ENCODE results near the gene ABHD11. TPM values are rescaled to one million over a fixed set of nuclear protein-coding genes. Genes with fewer than 3 reads are reported as not detected.

Gene ABHD11
- total RNA-seq, 2 donors from 2014 or later, result 21.5 to 22.7 TPM

DNA sequence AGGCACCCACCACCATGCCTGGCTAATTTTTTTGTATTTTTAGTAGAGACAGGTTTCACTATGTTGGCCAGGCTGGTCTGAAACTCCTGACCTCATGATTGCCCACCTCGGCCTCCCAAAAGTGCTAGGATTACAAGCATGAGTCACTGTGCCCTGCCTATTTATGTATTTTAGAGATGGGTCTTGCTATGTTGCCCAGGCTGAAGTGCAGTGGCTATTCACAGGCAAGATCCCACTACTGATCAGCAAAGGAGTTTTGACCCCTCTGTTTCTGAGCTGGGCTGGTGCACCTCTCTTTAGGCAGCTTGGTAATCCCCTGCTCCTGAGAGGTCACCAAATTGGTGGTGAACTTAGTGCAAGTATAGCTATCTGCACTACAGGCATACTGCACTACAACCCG is 6.2 kb downstream of the ABHD11 start:
- DNase-seq (no peak), ATAC-seq (no peak)
- 38 to 63% methylated on average over 1 to 2 of the region's 2 CpGs for WGBS, 2 donors
- H3K4me1 ChIP-seq, result peaks cover 30% of the 10 kb centered on the region
- H3K27ac ChIP-seq, result no peak overlapping the region
- H3K4me3 ChIP-seq, result no peak overlapping the region
- no peak for TF ChIP-seq POLR2A (IDR thresholded peaks at IDR 0.05)
- TF ChIP-seq, protein P1, sequence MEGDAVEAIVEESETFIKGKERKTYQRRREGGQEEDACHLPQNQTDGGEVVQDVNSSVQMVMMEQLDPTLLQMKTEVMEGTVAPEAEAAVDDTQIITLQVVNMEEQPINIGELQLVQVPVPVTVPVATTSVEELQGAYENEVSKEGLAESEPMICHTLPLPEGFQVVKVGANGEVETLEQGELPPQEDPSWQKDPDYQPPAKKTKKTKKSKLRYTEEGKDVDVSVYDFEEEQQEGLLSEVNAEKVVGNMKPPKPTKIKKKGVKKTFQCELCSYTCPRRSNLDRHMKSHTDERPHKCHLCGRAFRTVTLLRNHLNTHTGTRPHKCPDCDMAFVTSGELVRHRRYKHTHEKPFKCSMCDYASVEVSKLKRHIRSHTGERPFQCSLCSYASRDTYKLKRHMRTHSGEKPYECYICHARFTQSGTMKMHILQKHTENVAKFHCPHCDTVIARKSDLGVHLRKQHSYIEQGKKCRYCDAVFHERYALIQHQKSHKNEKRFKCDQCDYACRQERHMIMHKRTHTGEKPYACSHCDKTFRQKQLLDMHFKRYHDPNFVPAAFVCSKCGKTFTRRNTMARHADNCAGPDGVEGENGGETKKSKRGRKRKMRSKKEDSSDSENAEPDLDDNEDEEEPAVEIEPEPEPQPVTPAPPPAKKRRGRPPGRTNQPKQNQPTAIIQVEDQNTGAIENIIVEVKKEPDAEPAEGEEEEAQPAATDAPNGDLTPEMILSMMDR (IDR thresholded peaks at IDR 0.05), result no peak
- H3K27me3 ChIP-seq, result no peaks in the 10 kb centered on the region
- intact Hi-C loops (cut with DNase I), result no loop called here
- no peaks in the 10 kb centered on the region for H3K9me3 ChIP-seq
- peaks cover 0 to 7% of the 10 kb centered on the region in 2 donors for H3K36me3 ChIP-seq (replicated peaks in 1 of 2; ENCODE audit: insufficient read depth in 1 of 2, low read depth in 2 of 2)

DNA sequence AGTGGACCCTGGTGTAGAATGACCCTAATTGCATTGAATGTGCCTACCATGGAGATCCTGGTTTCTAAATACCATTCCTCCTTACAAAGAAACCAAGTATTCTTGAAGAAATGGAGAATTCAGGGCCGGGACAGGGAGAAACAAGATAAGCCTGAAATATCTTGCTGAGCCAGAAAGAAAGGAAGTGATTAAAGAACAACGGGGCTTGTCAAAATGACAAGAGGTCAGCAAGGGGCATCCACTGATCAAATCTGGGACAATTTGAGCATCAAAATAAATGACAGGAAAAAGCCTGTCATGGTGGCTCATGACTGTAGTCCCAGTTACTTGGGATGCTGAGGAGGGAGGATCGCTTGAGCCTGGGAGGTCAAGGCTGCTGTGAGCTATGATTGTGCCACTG is 8.1 kb downstream of the ABHD11 start:
- intact Hi-C loops (cut with DNase I), result no loop called here

DNA sequence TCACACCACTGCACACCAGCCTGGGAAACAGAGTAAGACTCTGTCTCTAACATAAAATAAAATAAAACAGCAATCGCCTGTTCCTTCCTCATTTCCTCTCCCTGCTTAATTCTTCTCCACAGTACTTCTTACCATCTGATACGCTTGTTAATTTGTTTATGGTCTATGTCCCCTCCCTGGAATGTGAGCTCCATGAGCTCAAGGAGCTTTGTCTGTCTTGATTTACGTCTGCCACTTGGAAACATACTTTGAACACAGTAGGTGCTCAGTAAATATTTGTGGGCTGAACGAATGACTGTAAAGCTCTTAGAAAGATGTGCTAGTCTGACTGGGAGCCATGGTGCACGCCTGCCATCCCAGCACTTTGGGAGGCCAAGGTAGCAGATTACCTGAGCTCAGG is 10.1 kb downstream of the ABHD11 start:
- no peak for ATAC-seq
- no peak overlapping the region for H3K27ac ChIP-seq
- TF ChIP-seq, protein P1 (IDR thresholded peaks at IDR 0.05), result no peak
- TF ChIP-seq POLR2A (IDR thresholded peaks at IDR 0.05), result no peak
- 38 to 55% methylated on average over 5 of the region's 5 CpGs for WGBS, 2 donors
- no peak for DNase-seq
- H3K4me3 ChIP-seq, result no peak overlapping the region
- H3K36me3 ChIP-seq (replicated peaks in 1 of 2; ENCODE audit: insufficient read depth in 1 of 2, low read depth in 2 of 2), result no peaks in the 10 kb centered on the region
- no peaks in the 10 kb centered on the region for H3K9me3 ChIP-seq
- no peaks in the 10 kb centered on the region for H3K4me1 ChIP-seq
- H3K27me3 ChIP-seq, result no peaks in the 10 kb centered on the region
- intact Hi-C loops (cut with DNase I), result loop anchor here (5.0 to 10.0 kb wide), 2 partner anchors 54 to 121 kb away; no protein-coding TSS in a partner anchor

More for the DNA sequence above, 8.1 kb downstream of the ABHD11 start:
- WGBS, 2 donors, result 25 to 34% methylated on average over 3 of the region's 3 CpGs
- Histone ChIP-seq H3K27me3 (no peaks in the 10 kb centered on the region), H3K4me3 (no peak overlapping the region), H3K36me3 (replicated peaks in 1 of 2; ENCODE audit: insufficient read depth in 1 of 2, low read depth in 2 of 2) (no peaks in the 10 kb centered on the region), H3K4me1 (peaks cover 11% of the 10 kb centered on the region), H3K27ac (no peak overlapping the region), H3K9me3 (no peaks in the 10 kb centered on the region)
- TF ChIP-seq POLR2A (IDR thresholded peaks at IDR 0.05), result no peak
- TF ChIP-seq, protein P1 (IDR thresholded peaks at IDR 0.05), result no peak
- no peak for ATAC-seq
- no peak for DNase-seq

DNA sequence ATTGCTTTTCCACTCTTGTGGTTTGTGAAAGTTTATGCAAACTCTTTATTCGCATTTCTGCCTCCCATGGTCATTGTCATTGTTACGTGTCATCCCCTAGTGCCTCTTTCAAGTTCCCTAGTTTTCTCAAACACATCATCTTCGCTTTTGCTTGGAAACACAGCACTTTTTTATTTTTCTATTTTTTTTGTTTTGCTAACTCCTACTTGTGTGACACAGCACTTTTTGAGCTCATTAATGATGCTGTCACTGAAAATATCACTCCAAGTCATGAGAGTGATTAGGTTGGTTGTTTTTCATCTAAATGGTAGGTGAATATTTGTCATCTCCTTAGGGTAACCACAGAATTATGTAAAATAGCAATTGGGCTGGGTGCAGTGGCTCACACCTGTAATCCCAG is 10.7 kb downstream of the ABHD11 start:
- Histone ChIP-seq H3K4me1 (no peaks in the 10 kb centered on the region), H3K4me3 (no peak overlapping the region), H3K9me3 (no peaks in the 10 kb centered on the region), H3K36me3 (replicated peaks in 1 of 2; ENCODE audit: insufficient read depth in 1 of 2, low read depth in 2 of 2) (no peaks in the 10 kb centered on the region), H3K27ac (no peak overlapping the region), H3K27me3 (no peaks in the 10 kb centered on the region)
- ATAC-seq (no peak), DNase-seq (no peak)
- TF ChIP-seq, protein P1 (IDR thresholded peaks at IDR 0.05), result no peak
- no peak for TF ChIP-seq POLR2A (IDR thresholded peaks at IDR 0.05)
- intact Hi-C loops (cut with DNase I), result loop anchor here (5.0 to 10.0 kb wide), 2 partner anchors 53 to 121 kb away; no protein-coding TSS in a partner anchor
- 65 to 74% methylated on average over 3 of the region's 3 CpGs for WGBS, 2 donors

DNA sequence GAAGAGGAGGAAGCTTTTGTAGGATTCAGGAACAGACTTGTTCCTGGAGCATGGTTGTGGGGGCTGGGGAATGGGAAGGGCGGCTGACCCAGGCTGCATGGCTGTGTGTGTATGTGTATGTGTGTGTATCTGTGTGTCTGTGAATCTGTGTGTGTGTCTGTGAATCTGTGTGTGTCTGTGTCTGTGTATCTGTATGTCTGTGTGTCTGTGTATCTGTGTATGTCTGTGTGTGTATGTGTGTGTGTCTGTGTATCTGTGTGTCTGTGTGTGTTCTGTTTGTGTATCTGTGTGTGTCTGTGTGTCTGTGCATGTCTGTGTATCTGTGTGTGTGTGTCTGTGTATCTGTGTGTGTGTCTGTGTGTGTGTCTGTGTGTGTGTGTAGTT is 12.5 kb downstream of the ABHD11 start:
- Histone ChIP-seq H3K4me1 (peaks cover 11% of the 10 kb centered on the region), H3K27me3 (no peaks in the 10 kb centered on the region), H3K4me3 (no peak overlapping the region), H3K9me3 (no peaks in the 10 kb centered on the region), H3K27ac (no peak overlapping the region), H3K36me3 (replicated peaks in 1 of 2; ENCODE audit: insufficient read depth in 1 of 2, low read depth in 2 of 2) (no peaks in the 10 kb centered on the region)
- no peak for DNase-seq
- TF ChIP-seq, protein P1 (IDR thresholded peaks at IDR 0.05), result no peak
- TF ChIP-seq POLR2A (IDR thresholded peaks at IDR 0.05), result no peak
- intact Hi-C loops (cut with DNase I), result loop anchor here (5.0 to 10.0 kb wide), 2 partner anchors 51 to 119 kb away; no protein-coding TSS in a partner anchor
- WGBS, 2 donors, result 73 to 90% methylated on average over 1 of the region's 1 CpG
- ATAC-seq, result peak; percentile 3

Data from body of pancreas (tissue), 4 donors.